ENCODE results near the gene CDS2.

DNA sequence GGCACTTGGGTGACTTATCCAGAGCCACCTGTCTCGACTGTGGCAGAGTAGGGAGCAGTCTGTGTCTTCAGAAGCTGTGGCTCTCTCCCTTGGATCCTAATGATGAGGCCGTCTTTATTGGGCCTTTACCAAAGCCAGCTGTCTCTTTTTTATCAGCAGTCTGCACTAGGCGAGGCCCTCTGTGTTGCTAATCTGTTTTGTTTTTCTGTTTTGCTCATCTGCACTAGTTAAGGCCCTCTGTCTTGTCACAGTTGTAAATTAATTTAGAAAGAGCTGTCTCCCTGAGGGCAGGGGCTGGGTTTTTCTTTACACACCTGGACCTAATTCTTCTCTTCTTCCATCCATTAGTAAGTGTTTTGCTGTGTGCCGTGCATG is 45.0 kb downstream of the CDS2 start:
- TF ChIP-seq, protein P1, sequence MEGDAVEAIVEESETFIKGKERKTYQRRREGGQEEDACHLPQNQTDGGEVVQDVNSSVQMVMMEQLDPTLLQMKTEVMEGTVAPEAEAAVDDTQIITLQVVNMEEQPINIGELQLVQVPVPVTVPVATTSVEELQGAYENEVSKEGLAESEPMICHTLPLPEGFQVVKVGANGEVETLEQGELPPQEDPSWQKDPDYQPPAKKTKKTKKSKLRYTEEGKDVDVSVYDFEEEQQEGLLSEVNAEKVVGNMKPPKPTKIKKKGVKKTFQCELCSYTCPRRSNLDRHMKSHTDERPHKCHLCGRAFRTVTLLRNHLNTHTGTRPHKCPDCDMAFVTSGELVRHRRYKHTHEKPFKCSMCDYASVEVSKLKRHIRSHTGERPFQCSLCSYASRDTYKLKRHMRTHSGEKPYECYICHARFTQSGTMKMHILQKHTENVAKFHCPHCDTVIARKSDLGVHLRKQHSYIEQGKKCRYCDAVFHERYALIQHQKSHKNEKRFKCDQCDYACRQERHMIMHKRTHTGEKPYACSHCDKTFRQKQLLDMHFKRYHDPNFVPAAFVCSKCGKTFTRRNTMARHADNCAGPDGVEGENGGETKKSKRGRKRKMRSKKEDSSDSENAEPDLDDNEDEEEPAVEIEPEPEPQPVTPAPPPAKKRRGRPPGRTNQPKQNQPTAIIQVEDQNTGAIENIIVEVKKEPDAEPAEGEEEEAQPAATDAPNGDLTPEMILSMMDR (conservative IDR thresholded peaks at IDR 0.05) = no peak
- no peak for TF ChIP-seq ZFX (IDR thresholded peaks at IDR 0.05)
